ENCODE results near the gene ALOX12B. TPM values are rescaled to one million over a fixed set of nuclear protein-coding genes. Genes with fewer than 3 reads are reported as not detected.
A peak's percentile ranks its signal among the peaks of the same experiment; 100 is the strongest.

Gene ALOX12B
- total RNA-seq, 4 donors from 2014 or later = 131 to 246 (median 157) TPM

GRCh38 chr17:8056232-8056975 lies 31.1 kb downstream of the ALOX12B start:
- peak; percentile 66 to 85 for DNase-seq (ENCODE audit: low spot score in 2 of 2)
- 56 to 63% methylated on average over 14 of the region's 14 CpGs for WGBS, 2 donors

GRCh38 chr17:8055851-8056231 lies 31.7 kb downstream of the ALOX12B start:
- intact Hi-C loops (cut with DNase I; ENCODE audit: low total_unique reads) = no loop called here
- 69 to 79% methylated on average over 3 of the region's 3 CpGs for WGBS, 2 donors
- no peak for TF ChIP-seq CTCF (IDR thresholded peaks at IDR 0.05)
- TF ChIP-seq POLR2A (IDR thresholded peaks at IDR 0.05) = no peak
- DNase-seq (ENCODE audit: low spot score in 2 of 2) = no peak
- no peak overlapping the region for H3K4me3 ChIP-seq (ENCODE audit: low read depth, poor library complexity, severe bottlenecking)

More at GRCh38 chr17:8056232-8056975, 31.1 kb downstream of the ALOX12B start:
- intact Hi-C loops (cut with DNase I; ENCODE audit: low total_unique reads) = no loop called here
- H3K4me3 ChIP-seq (ENCODE audit: low read depth, poor library complexity, severe bottlenecking) = no peak overlapping the region
- no peak for TF ChIP-seq CTCF (IDR thresholded peaks at IDR 0.05)
- TF ChIP-seq POLR2A (IDR thresholded peaks at IDR 0.05) = no peak

- WGBS, 2 donors = 72 to 74% methylated on average over 7 of the region's 7 CpGs
- TF ChIP-seq POLR2A (IDR thresholded peaks at IDR 0.05) = no peak
- no peak for TF ChIP-seq CTCF (IDR thresholded peaks at IDR 0.05)
- DNase-seq (ENCODE audit: low spot score in 2 of 2) = no peak
- no peak overlapping the region for H3K4me3 ChIP-seq (ENCODE audit: low read depth, poor library complexity, severe bottlenecking)
- intact Hi-C loops (cut with DNase I; ENCODE audit: low total_unique reads) = no loop called here
Observed at GRCh38 chr17:8053600-8053999, 33.9 kb downstream of the ALOX12B start.

GRCh38 chr17:8052256-8053252 lies 35.0 kb downstream of the ALOX12B start:
- 94 to 95% methylated on average over 6 of the region's 6 CpGs for WGBS, 2 donors
- peak in 1 of 2 donors; percentile 71 for DNase-seq (ENCODE audit: low spot score in 2 of 2)

GRCh38 chr17:8051831-8052230 lies 35.7 kb downstream of the ALOX12B start:
- TF ChIP-seq POLR2A (IDR thresholded peaks at IDR 0.05) (no peak), CTCF (IDR thresholded peaks at IDR 0.05) (no peak)

More at GRCh38 chr17:8052256-8053252, 35.0 kb downstream of the ALOX12B start:
- H3K4me3 ChIP-seq (ENCODE audit: low read depth, poor library complexity, severe bottlenecking) = no peak overlapping the region
- TF ChIP-seq CTCF (IDR thresholded peaks at IDR 0.05) (no peak), POLR2A (IDR thresholded peaks at IDR 0.05) (no peak)
- intact Hi-C loops (cut with DNase I; ENCODE audit: low total_unique reads) = no loop called here

More at GRCh38 chr17:8051831-8052230, 35.7 kb downstream of the ALOX12B start:
- 80% methylated on average over 7 of the region's 7 CpGs for WGBS, 2 donors
- intact Hi-C loops (cut with DNase I; ENCODE audit: low total_unique reads) = no loop called here
- H3K4me3 ChIP-seq (ENCODE audit: low read depth, poor library complexity, severe bottlenecking) = no peak overlapping the region
- peak in 1 of 2 donors; percentile 52 for DNase-seq (ENCODE audit: low spot score in 2 of 2)

All from lower leg skin (tissue), 4 donors.